SK-N-MC (cell line): Measurements from ENCODE around the gene TBC1D17.

Experiments
- EZH2 ChIP-seq: fragments of 200-600 bp; sonication (generic); IDR thresholded peaks from one replicate; pipeline ENCODE4 v1.6.1; 2017; ENCODE audit warnings: antibody characterized with exemption
- FOXP2 ChIP-seq: optimal IDR thresholded peaks from 2 replicates; pipeline ENCODE3; 2011; ENCODE audit warnings: mild to moderate bottlenecking, moderate library complexity; ENCODE audit not compliant: insufficient read depth; ENCODE audit errors: extremely low read length, control extremely low read depth
- POLR2AphosphoS5 ChIP-seq: IDR thresholded peaks from 2 replicates; pipeline ENCODE4 v1.6.1; 2012; ENCODE audit warnings: mild to moderate bottlenecking, low read depth, low read length, borderline replicate concordance

DNA sequence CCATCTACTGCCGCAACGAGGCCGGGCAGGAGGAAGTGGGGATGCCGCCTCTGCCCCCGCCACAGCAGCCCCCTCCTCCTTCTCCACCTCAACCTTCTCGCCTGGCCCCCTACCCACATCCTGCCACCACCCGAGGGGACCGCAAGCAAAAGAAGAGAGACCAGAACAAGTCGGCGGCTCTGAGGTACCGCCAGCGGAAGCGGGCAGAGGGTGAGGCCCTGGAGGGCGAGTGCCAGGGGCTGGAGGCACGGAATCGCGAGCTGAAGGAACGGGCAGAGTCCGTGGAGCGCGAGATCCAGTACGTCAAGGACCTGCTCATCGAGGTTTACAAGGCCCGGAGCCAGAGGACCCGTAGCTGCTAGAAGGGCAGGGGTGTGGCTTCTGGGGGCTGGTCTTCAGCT lies 55.2 kb downstream of the TBC1D17 start:
- TF ChIP-seq POLR2AphosphoS5 (no peak), FOXP2 (no peak), EZH2 (no peak)
